NCI-H510A (cell line): ENCODE results near the gene FLYWCH1.
"Not testable (repeated sequence)": the region's sequence is repeated elsewhere in the genome, so short reads cannot be mapped to it uniquely, and the experiment has no call there.

Source experiments
- DNase-seq: peaks from one replicate; lab custom pipeline; 2025; lab: John Stamatoyannopoulos, UW

The FLYWCH1 gene

GRCh38 chr16:2898831-2899563, 12.7 kb upstream of the FLYWCH1 start:
- no peak for DNase-seq

DNA sequence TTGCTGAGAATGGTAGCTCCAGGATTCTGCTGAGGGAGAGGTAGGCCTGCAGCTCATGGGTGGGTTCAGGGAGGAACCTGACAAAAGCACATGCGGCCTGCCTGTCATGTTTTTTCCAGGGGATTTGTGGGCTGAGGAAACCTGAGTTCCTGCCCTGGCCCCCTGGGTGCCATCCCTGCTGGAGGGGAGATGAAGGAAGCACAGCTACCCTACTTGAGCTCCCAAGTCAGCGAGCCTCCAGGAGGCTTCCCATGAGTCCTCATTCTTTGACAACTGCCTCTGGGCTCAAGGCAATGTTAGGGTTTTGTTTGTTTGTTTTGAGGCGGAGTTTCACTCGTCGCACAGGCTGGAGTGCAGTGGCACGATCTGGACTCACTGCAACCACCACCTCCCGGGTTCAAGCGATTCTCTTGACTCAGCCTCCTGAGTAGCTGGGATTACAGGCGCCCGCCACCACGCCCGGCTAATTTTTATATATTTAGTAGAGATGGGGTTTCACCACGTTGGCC, 12.1 kb upstream of the FLYWCH1 start:
- DNase-seq: no peak

DNA sequence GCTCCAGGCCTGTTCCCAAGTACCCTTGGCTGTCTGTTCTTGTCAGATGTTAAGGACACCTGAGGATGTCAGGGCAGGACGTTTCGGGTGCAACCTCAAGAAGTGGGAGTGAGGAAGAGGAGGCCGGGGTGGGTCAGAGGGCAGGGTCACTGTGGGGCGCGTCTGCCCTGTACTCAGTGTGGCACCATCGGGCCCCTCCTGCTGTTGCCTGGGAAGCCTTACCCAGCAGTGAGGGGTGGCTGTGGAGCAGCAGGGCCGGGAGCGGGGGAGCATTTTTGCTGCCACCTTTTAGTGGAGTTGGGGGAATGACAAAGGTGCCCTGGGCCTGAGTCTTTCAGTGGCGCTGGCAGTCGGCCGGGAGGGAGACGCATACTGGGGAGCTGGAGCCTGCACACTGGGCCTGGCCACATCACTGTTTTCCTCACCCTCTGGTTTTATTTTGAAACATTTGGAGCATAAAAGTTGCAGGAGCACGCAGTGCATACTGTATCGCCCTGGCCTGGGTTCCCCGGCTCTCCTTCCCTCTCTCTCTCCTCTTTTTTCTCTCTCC, 11.1 kb upstream of the FLYWCH1 start:
- no peak for DNase-seq

GRCh38 chr16:2902337-2903130, 9.2 kb upstream of the FLYWCH1 start:
- no peak for DNase-seq

- peak; percentile 51 for DNase-seq
Observed at GRCh38 chr16:2904100-2904921, 7.4 kb upstream of the FLYWCH1 start.

- DNase-seq: no peak
Observed at GRCh38 chr16:2904922-2905240, 6.8 kb upstream of the FLYWCH1 start.

GRCh38 chr16:2905241-2905987, 6.3 kb upstream of the FLYWCH1 start:
- peak; percentile 90 for DNase-seq

GRCh38 chr16:2905988-2906387, 5.7 kb upstream of the FLYWCH1 start:
- DNase-seq: no peak

GRCh38 chr16:2907084-2907753, 4.5 kb upstream of the FLYWCH1 start:
- DNase-seq: not testable (repeated sequence)

DNA sequence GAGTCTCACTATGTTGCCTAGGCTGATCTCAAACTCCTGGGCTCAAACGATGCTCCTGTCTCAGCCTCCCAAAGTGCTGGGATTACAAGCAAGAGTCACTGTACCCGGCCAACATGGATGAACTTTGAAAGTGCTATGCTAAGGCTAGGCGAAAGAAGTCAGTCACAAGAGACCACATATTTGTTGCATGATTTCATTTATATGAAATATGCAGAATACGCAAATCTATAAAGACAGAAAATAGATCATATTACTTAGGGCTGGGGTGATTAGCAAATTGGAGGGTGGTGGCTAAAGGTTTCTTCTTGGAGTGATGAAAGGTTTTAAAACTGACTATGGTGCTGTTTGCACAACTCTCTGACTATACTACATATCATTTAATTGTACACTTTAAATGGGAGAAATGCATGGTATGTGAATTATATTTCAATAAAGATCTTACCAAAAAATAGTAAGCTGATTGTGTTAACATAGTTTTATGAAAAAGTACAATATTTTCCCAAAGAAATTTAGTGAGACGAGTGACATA, 1.2 kb upstream of the FLYWCH1 start:
- no peak for DNase-seq

DNA sequence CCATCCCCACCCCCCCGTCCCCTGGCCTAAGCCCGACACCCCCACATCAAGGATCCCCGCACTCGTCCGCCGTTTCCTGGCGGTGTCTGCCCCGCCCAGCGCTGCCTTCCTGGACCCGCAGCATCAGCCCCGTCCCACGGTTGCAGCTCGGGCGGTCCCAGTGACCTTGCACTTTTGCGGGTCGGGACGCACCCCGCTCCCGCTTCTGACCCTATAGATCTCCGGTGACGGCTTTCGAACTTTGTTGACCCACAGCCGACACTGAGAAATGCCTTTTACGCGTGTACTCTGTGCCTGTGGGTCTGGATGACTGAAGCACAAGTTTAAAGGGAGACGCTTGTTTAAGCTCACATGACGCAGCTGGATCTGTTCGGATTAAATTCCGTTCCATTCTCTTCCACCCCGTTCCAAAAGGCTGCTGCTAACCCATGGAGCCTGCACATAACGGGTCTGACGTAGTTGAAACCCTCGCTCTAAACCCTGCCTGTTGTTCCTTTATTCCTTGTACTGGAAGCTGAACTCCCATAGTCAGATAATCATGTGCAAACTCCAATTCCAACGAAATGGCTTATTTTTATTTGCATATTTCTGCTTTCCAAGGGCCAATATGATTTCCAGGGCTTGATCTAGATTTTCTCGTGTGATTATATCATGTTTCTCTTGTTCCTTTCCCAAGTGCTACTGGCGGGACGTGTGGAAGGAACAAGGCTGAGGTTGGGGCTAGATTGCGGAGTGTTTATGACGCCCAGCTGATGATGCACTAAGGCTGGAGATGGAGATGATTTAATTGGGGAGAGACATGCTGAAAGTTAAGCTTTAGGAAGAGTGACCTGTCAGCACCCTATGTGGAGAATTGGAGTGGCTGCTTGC, 834 bp downstream of the FLYWCH1 start:
- DNase-seq: no peak

DNA sequence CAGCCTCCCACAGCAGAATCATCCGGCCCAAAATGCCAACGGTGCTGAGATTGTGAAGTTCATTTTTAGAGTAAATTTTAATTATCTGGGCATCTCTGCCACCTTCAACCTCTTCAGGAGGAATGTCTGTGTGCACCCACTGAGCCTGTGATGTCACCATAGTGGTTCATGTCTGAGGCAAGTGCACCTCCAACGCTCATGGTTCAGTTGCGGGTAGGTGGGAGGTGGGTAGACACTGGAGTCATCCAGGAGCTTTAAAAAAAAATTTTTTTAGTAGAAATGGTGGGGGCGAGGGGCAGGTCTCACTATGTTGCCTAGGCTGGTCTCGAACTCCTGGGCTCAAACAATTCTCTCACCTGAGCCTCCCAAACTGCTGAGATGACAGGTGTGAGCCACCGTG, 1.9 kb downstream of the FLYWCH1 start:
- DNase-seq: no peak

DNA sequence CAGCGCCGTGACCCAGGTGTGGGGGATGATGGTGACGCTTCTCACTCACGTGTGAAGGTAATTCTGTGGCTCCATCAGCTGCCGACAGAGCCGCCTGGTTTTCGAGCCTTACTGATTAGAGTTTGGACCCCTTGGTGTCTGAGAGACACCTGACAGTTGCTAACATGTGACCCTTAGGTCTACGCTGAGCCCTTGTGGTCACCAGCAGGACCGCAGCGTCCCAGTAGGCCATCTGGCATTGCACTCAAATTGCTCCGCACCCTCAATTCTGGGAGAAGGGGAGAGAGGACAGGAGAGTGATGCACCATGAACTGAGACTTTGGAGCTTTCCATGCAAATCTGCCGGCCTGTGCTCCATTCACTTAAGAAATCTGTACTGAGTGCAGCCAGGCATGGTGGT, 2.5 kb downstream of the FLYWCH1 start:
- DNase-seq: no peak

- no peak for DNase-seq
Observed at GRCh38 chr16:2915196-2915929, 3.6 kb downstream of the FLYWCH1 start.

- no peak for DNase-seq
Observed at GRCh38 chr16:2919511-2920255, 8.0 kb downstream of the FLYWCH1 start.

DNA sequence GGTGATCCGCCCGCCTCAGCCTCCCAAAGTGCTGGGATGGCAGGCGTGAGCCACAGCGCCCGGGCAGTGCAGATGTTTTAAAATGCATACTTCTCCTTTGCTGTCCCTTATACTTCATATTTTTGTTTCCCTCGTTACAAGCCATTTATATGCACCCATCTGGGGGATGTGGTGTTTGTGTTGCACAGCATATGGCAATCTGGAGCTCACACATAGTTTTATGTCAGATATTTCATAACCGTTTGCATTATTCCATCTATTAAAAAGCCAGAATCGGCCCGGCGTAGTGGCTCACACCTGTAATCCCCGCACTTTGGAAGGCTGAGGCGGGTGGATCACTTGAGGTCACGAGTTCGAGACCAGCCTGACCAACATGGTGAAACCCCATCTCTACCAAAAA, 11.8 kb downstream of the FLYWCH1 start:
- no peak for DNase-seq

- no peak for DNase-seq
Observed at GRCh38 chr16:2924901-2925755, 13.4 kb downstream of the FLYWCH1 start.
